Measurements from ENCODE around the gene NDP.
"Not testable (repeated sequence)": the region's sequence is repeated elsewhere in the genome, so short reads cannot be mapped to it uniquely, and the experiment has no call there.

NDP gene

DNA sequence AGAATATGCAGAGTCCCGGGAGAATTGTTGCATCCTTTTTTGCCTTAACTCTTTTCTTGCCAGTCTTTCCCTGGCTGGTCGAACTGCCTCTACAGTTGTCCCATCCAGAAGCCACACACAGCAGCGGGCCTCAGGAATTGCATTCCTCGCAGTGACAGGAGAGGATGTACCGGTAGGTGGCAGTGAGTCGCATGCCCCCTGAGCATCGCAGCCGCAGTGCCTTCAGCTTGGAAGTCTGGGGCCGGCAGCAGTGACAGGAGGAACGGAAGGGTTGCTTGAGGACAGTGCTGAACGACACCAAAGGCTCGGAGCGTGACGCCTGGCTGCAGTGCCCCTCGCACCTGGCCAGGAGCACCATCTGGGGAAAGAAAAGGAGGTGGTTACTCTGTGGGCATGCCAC lies 23.5 kb downstream of the NDP start:
- no peak overlapping the region for H3K4me3 ChIP-seq (ENCODE audit: control insufficient read depth, low read depth, low read length)
- TF ChIP-seq, protein P1, sequence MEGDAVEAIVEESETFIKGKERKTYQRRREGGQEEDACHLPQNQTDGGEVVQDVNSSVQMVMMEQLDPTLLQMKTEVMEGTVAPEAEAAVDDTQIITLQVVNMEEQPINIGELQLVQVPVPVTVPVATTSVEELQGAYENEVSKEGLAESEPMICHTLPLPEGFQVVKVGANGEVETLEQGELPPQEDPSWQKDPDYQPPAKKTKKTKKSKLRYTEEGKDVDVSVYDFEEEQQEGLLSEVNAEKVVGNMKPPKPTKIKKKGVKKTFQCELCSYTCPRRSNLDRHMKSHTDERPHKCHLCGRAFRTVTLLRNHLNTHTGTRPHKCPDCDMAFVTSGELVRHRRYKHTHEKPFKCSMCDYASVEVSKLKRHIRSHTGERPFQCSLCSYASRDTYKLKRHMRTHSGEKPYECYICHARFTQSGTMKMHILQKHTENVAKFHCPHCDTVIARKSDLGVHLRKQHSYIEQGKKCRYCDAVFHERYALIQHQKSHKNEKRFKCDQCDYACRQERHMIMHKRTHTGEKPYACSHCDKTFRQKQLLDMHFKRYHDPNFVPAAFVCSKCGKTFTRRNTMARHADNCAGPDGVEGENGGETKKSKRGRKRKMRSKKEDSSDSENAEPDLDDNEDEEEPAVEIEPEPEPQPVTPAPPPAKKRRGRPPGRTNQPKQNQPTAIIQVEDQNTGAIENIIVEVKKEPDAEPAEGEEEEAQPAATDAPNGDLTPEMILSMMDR (IDR thresholded peaks at IDR 0.05; ENCODE audit: control insufficient read depth, insufficient read depth, low read depth, low read length, missing control alignments), result peak; percentile 27
- DNase-seq (ENCODE audit: low read depth), result no peak

GRCh38 chrX:43940816-43941474 lies 32.2 kb downstream of the NDP start:
- H3K4me3 ChIP-seq (ENCODE audit: control insufficient read depth, low read depth, low read length), result no peak overlapping the region
- no peak for DNase-seq (ENCODE audit: low read depth)
- TF ChIP-seq, protein P1 (IDR thresholded peaks at IDR 0.05; ENCODE audit: control insufficient read depth, insufficient read depth, low read depth, low read length, missing control alignments), result no peak

DNA sequence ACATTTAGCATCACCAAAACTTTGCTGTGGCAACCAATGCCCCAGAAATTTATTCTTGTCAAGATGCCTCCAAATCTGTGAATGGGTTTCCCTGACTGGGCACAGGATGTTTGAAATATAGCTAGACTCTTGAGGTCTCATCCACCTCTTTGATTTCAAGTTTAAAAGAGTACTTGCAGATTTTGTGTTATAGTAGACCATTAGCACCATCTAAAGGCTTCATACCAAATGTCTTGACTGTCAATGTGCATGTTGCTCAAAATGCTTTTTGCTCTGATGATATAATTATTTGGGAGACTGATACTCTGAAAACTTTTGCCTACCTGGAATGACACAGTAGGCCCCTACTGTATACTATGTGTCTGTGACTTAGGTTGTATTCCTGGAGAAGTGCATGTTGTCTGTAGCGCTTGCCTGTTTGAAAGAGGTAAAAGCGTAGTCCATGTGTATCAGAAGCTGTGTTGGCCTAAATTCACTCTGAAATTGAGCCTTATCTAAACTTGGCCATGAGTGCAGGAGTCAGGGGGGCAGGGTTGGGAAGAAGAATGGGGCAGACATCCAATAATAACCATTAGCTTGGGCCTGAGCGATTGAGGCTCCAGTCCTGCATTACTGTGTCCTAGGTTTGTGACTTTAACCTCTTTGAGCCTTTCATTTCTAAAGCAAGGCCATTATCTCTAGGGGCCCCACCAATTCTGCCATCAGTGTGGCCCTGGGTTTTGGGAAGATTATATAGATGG lies 33.8 kb downstream of the NDP start:
- TF ChIP-seq, protein P1 (IDR thresholded peaks at IDR 0.05; ENCODE audit: control insufficient read depth, insufficient read depth, low read depth, low read length, missing control alignments), result no peak
- H3K4me3 ChIP-seq (ENCODE audit: control insufficient read depth, low read depth, low read length), result no peak overlapping the region
- no peak for DNase-seq (ENCODE audit: low read depth)

- H3K4me3 ChIP-seq (ENCODE audit: control insufficient read depth, low read depth, low read length); DNase-seq (ENCODE audit: low read depth): not testable (repeated sequence)
These were observed 51.2 kb downstream of the NDP start for GRCh38 chrX:43922032-43922431.

DNA sequence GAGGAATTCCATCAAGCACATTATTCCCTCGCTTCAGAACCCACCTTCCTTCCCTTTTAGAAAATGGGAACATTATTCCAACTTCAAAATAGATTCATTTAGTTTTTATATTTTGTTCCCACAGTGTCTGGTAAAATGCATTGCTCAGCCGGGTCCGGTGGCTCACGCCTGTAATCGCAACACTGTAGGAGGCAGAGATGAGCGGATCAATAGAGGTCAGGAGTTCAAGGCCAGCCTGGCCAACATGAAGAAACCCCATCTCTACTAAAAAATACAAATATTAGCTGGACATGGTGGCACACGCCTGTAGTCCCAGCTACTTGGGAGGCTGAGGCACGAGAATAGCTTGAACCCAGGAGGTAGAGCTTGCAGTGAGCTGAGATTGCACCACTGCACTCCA lies 62.4 kb downstream of the NDP start:
- not testable (repeated sequence) for DNase-seq (ENCODE audit: low read depth); H3K4me3 ChIP-seq (ENCODE audit: control insufficient read depth, low read depth, low read length)

- H3K4me3 ChIP-seq (ENCODE audit: control insufficient read depth, low read depth, low read length), result no peak overlapping the region
- TF ChIP-seq, protein P1 (IDR thresholded peaks at IDR 0.05; ENCODE audit: control insufficient read depth, insufficient read depth, low read depth, low read length, missing control alignments), result no peak
- no peak for DNase-seq (ENCODE audit: low read depth)
These were observed 63.2 kb downstream of the NDP start for GRCh38 chrX:43910012-43910411.

GRCh38 chrX:43909141-43909540 lies 64.0 kb downstream of the NDP start:
- TF ChIP-seq, protein P1 (IDR thresholded peaks at IDR 0.05; ENCODE audit: control insufficient read depth, insufficient read depth, low read depth, low read length, missing control alignments), result no peak
- H3K4me3 ChIP-seq (ENCODE audit: control insufficient read depth, low read depth, low read length), result no peak overlapping the region
- no peak for DNase-seq (ENCODE audit: low read depth)

Data from AG09309 (cell line).